ENCODE data around the gene ALG9.

The ALG9 gene

DNA sequence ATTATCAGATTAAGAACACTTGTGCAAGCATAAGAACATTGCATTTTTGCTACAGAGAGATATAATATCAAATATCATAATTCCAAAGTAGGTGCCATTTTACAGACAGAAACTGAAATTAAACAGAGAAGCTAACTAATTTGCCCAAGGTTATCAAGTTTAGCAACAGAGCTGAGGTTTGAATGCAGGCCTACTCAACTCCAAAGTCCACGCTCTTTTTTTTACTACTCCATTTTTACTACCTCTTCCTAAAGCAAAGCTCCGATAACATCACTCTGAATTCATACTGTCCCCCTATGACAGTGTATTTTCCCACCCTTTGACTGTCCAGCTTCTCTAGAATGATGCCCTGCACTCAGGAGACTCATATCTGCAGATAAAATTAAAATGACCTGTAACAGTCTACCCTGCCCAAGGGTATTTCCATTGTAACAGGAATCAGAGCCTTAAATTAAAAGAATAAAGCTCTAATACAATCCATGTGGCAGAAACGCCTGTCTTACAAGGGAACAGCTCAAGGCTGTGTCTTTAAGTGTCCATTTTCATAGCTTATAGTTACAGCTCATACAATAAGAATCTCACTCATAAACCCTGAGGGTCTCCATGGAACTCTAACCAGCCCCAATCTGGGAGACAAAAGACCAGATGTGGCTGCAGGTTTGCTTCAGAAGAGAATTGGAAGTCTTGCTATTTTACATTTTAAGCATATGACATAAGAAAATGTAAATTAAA is 36.8 kb downstream of the ALG9 start:
- Histone ChIP-seq H3K27me3 (ENCODE audit: insufficient read depth, low read length) (no peaks in the 10 kb centered on the region), H3K4me3 (ENCODE audit: low read length) (no peak overlapping the region), H3K27ac (ENCODE audit: low read depth, low read length) (no peak overlapping the region), H3K4me1 (ENCODE audit: insufficient read depth, low read length) (peaks cover under 1% of the 10 kb centered on the region; the same call in 1 of the 2 replicates), H3K36me3 (ENCODE audit: insufficient read depth, low read length) (peaks cover 22% of the 10 kb centered on the region), H3K9me3 (ENCODE audit: insufficient read depth, low read depth, low read length) (no peaks in the 10 kb centered on the region), H3K9ac (ENCODE audit: low read depth, low read length) (no peak overlapping the region)
- WGBS, result 89% methylated on average over 3 of the region's 3 CpGs

DNA sequence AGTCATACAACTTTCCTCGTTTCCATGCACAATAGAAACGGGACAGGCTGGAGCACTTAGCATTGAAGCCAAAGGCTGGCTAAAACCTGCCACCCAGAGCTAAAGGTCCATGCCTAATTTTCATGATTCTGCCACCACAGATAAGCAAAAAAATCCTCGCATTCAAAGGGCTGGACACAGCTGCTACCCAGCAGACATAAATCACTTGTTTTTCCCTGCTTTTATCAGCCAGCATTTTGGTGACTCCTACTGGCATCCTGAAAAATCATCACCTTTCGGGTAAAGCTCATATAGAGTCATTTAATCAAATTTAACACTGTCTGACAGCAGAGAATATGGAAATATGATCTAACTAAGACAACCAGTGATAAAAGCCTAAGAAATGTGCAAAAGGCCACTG is 37.9 kb downstream of the ALG9 start:
- Histone ChIP-seq H3K27me3 (ENCODE audit: insufficient read depth, low read length) (no peaks in the 10 kb centered on the region), H3K27ac (ENCODE audit: low read depth, low read length) (no peak overlapping the region), H3K9me3 (ENCODE audit: insufficient read depth, low read depth, low read length) (no peaks in the 10 kb centered on the region), H3K9ac (ENCODE audit: low read depth, low read length) (no peak overlapping the region), H3K4me3 (ENCODE audit: low read length) (no peak overlapping the region), H3K4me1 (ENCODE audit: insufficient read depth, low read length) (no peaks in the 10 kb centered on the region), H3K36me3 (ENCODE audit: insufficient read depth, low read length) (peaks cover 22% of the 10 kb centered on the region)
- 96% methylated on average over 4 of the region's 4 CpGs for WGBS

DNA sequence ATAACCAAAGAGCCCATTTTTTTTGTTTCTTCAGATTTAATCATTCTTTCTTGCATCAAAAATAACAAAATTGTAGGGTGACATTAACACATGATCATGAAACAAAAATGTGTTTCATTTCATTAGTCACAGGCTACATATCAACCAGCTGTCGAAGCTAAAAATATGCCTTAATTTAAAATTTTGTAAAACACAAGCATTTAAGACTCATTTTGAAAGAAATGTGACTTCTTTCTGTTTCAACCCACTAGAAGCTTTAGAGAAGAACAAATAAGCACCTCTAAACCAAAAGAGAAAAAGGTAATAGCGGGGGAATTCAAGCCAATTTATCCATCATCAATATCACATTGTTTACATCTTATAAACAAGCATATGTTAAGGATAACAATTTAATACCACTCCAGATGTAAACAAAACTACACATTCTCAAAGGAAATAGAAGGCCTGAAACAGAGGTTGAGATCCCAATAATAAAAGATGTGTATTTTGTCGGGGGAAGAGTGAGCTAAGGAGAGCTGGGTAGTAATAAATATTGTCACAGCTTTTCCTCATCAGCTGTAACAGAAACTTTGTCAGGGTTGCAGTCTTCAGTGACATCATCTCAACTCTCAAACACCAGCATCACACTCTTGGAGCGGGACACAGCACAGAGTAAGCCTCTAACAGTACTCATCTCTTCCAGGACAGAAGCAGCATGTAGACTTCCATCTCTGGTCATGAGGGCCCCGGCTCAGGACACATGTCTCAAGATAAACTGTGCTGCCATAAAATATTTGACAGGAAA is 42.0 kb downstream of the ALG9 start:
- WGBS, result 95% methylated on average over 4 of the region's 5 CpGs
- Histone ChIP-seq H3K9me3 (ENCODE audit: insufficient read depth, low read depth, low read length) (no peaks in the 10 kb centered on the region), H3K27ac (ENCODE audit: low read depth, low read length) (no peak overlapping the region), H3K36me3 (ENCODE audit: insufficient read depth, low read length) (no peaks in the 10 kb centered on the region), H3K9ac (ENCODE audit: low read depth, low read length) (no peak overlapping the region), H3K4me3 (ENCODE audit: low read length) (no peak overlapping the region), H3K4me1 (ENCODE audit: insufficient read depth, low read length) (peaks cover 10% of the 10 kb centered on the region; the same call in 1 of the 2 replicates), H3K27me3 (ENCODE audit: insufficient read depth, low read length) (no peaks in the 10 kb centered on the region)

DNA sequence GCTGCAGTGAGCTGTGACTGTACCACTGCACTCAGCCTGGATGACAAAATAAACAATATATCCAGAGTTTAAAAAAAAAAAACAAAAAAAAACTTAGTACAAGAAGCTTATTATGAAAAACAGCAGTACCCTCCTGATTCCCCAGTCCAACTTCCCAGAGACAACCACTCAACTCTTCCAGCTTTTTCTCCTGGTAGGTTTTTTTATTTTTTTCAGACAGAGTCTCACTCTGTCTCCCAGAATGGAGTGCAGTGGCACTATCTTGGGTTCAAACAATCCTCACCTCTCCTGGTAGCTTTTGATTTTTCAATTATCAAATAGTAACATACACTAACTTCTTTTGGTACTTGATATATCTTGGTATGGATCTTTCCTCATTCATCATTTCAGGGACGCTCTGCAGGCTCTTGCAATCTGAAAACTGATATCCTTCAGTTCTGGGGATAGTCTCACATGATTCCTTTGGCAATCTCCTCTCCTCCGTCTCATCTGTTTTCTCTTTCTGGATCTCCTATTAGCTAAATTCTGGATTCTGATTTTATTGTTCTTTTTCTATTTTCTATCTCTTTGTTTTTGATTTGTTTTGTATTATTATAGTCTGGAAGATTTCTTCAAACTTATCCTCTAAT is 44.9 kb downstream of the ALG9 start:
- Histone ChIP-seq H3K9ac (ENCODE audit: low read depth, low read length) (no peak overlapping the region), H3K36me3 (ENCODE audit: insufficient read depth, low read length) (no peaks in the 10 kb centered on the region), H3K9me3 (ENCODE audit: insufficient read depth, low read depth, low read length) (no peaks in the 10 kb centered on the region), H3K4me1 (ENCODE audit: insufficient read depth, low read length) (peaks cover 29% of the 10 kb centered on the region), H3K27me3 (ENCODE audit: insufficient read depth, low read length) (no peaks in the 10 kb centered on the region), H3K27ac (ENCODE audit: low read depth, low read length) (no peak overlapping the region), H3K4me3 (ENCODE audit: low read length) (no peak overlapping the region)
- WGBS, result 97% methylated on average over 2 of the region's 2 CpGs

DNA sequence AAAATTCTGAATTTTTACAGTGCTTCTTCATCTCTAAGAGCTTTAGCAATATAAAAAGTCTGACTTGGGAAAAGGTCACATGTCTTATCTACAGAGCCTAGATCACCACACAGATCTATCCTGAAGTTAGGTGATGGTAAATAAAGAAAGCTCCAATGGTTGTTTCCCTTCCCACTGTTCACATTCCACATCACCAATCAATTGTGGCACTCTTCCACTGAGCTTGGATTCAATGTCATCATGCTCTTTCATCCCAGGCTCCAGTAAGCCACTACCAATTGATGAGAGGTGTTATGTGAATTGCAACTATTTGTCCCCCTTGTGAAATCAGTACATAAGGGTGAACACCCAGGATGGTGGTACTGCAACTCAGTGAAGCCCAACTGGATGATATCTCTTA is 47.8 kb downstream of the ALG9 start:
- no peaks in the 10 kb centered on the region for H3K27me3 ChIP-seq (ENCODE audit: insufficient read depth, low read length)
- no peak overlapping the region for H3K9ac ChIP-seq (ENCODE audit: low read depth, low read length)
- no peaks in the 10 kb centered on the region for H3K9me3 ChIP-seq (ENCODE audit: insufficient read depth, low read depth, low read length)
- peak overlapping the region; percentile 66; the same call in 1 of the 2 replicates for H3K27ac ChIP-seq (ENCODE audit: low read depth, low read length)
- peaks cover 29% of the 10 kb centered on the region for H3K4me1 ChIP-seq (ENCODE audit: insufficient read depth, low read length)
- no peak overlapping the region for H3K4me3 ChIP-seq (ENCODE audit: low read length)
- H3K36me3 ChIP-seq (ENCODE audit: insufficient read depth, low read length), result no peaks in the 10 kb centered on the region

DNA sequence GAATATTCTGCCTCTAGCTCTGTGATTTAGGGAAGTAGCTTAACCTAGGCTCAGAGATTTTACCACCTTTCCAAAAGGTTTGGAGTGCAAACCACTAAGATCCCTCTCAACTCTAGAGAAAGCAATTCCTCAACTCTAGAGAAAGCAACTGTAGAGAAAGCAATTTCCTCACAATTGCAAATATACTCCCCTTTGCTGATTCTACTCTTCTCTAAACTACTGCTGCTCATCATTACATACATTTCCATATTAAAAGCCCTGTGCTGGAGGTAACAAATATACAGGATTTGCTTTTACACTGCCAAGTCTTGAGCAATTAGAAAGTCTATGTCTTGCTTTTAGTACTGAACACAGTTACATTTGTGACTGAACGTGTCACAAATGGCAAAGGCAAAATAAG is 48.2 kb downstream of the ALG9 start:
- Histone ChIP-seq H3K4me1 (ENCODE audit: insufficient read depth, low read length) (peaks cover 29% of the 10 kb centered on the region), H3K4me3 (ENCODE audit: low read length) (no peak overlapping the region), H3K9me3 (ENCODE audit: insufficient read depth, low read depth, low read length) (no peaks in the 10 kb centered on the region), H3K27ac (ENCODE audit: low read depth, low read length) (peak overlapping the region; percentile 66; the same call in 1 of the 2 replicates), H3K36me3 (ENCODE audit: insufficient read depth, low read length) (no peaks in the 10 kb centered on the region), H3K9ac (ENCODE audit: low read depth, low read length) (0 out of 2 replicates have a peak overlapping the region, but pooled peaks have one; percentile 15), H3K27me3 (ENCODE audit: insufficient read depth, low read length) (no peaks in the 10 kb centered on the region)
- 7% methylated on average over 1 of the region's 1 CpG for WGBS

DNA sequence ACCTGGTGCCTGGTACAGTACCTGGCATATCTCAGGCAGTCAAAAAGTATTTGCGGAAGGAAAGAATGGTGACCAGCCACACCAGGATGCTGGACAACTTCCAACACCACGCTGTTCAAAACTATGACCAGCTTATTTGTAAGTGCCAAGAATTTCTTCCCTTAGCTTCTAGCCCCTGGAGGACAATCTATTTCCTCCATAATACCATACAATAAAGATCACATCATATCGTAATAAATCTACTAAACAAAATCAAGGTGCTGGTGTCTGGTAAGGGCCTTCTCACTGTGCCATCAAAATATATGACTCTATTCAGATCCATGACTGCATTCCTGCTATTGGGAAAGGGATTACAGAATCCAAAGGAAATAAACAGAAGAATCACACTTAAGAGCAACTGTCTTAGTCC is 51.5 kb downstream of the ALG9 start:
- Histone ChIP-seq H3K4me3 (ENCODE audit: low read length) (no peak overlapping the region), H3K27me3 (ENCODE audit: insufficient read depth, low read length) (no peaks in the 10 kb centered on the region)
- WGBS, result 95% methylated on average over 3 of the region's 3 CpGs

DNA sequence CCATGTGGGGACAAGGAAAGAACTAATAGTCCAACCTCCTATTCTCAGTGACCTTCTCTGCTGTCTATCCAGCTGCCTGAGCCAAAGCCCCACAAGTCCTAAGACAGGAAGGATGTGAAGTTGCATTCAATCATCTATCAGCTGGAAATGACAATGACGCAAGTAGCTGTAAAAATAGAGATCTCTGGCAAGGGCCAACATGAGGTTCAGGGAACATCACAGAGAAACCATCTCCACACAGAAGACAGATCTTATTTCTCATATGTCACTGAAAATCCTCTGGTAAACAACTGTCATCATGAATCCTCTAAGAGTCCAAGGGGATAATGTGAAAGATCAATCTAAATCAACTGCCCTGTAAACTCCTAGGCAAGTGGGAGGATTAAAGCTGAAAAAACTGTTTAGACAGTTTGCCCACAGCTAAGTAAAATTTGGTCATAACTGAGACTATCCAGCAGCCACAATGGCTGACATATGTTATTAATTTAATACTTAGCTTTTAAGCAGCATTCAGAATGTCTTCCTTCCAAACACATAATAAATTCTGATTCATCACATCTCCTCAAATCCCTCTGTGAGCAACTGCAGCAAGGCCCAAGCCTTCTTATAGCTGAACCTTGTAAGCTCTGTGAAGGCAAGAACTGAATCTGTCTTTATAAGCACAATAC is 52.1 kb downstream of the ALG9 start:
- Histone ChIP-seq H3K9me3 (ENCODE audit: insufficient read depth, low read depth, low read length) (no peaks in the 10 kb centered on the region), H3K4me3 (ENCODE audit: low read length) (no peak overlapping the region), H3K9ac (ENCODE audit: low read depth, low read length) (no peak overlapping the region), H3K4me1 (ENCODE audit: insufficient read depth, low read length) (peaks cover 18% of the 10 kb centered on the region), H3K36me3 (ENCODE audit: insufficient read depth, low read length) (no peaks in the 10 kb centered on the region), H3K27me3 (ENCODE audit: insufficient read depth, low read length) (no peaks in the 10 kb centered on the region), H3K27ac (ENCODE audit: low read depth, low read length) (no peak overlapping the region)
- WGBS, result 100% methylated on average over 1 of the region's 1 CpG

More for the DNA sequence above, 51.5 kb downstream of the ALG9 start:
- Histone ChIP-seq H3K36me3 (ENCODE audit: insufficient read depth, low read length) (no peaks in the 10 kb centered on the region), H3K9me3 (ENCODE audit: insufficient read depth, low read depth, low read length) (no peaks in the 10 kb centered on the region), H3K27ac (ENCODE audit: low read depth, low read length) (no peak overlapping the region), H3K4me1 (ENCODE audit: insufficient read depth, low read length) (peaks cover 23% of the 10 kb centered on the region), H3K9ac (ENCODE audit: low read depth, low read length) (no peak overlapping the region)

DNA sequence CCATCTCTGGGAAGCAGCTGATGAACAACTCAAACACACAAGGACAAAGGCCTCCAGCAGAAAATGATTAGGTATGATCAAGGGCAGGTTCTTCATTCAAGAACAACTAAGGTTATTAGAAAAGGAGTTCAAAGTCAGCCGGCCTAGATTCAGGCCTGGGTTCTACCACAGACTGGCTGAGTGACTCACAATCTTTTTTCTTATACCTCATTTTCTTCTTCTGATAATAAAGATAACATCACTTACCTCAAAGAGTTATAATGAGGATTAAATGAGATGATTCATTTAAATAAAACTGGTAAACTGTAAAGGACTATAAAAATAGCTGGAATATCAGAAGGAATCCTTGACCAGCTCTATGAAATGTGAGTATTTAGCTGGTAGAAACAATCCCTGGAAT is 55.9 kb downstream of the ALG9 start:
- Histone ChIP-seq H3K27ac (ENCODE audit: low read depth, low read length) (no peak overlapping the region), H3K27me3 (ENCODE audit: insufficient read depth, low read length) (no peaks in the 10 kb centered on the region), H3K9ac (ENCODE audit: low read depth, low read length) (no peak overlapping the region), H3K4me3 (ENCODE audit: low read length) (no peak overlapping the region), H3K4me1 (ENCODE audit: insufficient read depth, low read length) (no peaks in the 10 kb centered on the region), H3K36me3 (ENCODE audit: insufficient read depth, low read length) (no peaks in the 10 kb centered on the region), H3K9me3 (ENCODE audit: insufficient read depth, low read depth, low read length) (no peaks in the 10 kb centered on the region)
- 86% methylated on average over 1 of the region's 1 CpG for WGBS

DNA sequence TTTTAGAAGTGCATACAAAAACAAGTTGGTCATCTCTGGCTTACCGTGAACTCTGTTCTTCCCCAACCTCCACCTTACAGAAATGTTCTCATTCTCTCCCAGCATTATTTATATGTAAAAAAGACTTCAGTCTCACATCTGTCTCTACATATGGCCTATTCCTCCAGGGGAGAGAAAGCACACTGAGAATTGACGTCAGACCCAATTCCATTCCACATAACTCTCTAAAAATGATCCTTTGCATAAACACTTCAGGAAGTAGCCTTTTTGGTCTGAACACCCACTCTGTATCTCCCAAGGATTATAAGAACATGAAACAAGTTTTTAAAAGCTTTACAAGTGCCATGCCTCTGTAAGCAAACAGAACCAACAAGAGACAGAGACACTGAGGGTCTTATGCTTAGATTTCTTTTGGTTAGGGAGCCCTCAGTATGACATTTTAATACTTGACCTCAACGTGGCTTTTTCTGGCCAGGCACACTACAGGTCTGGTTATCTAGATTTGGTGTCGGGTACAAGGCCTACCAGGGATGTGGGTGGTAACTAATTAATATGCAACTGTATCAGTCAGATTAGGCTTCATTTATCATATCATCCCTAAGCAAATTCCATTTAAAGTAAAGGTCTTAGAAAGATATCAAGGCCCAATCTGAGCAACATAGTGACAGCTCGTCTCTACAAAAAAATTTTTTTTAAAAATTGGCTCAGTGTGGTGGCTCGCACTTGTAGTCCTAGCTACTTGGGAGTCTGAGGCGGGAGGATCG is 56.6 kb downstream of the ALG9 start:
- Histone ChIP-seq H3K27me3 (ENCODE audit: insufficient read depth, low read length) (no peaks in the 10 kb centered on the region), H3K36me3 (ENCODE audit: insufficient read depth, low read length) (no peaks in the 10 kb centered on the region), H3K4me1 (ENCODE audit: insufficient read depth, low read length) (no peaks in the 10 kb centered on the region), H3K9ac (ENCODE audit: low read depth, low read length) (no peak overlapping the region), H3K27ac (ENCODE audit: low read depth, low read length) (no peak overlapping the region), H3K4me3 (ENCODE audit: low read length) (no peak overlapping the region), H3K9me3 (ENCODE audit: insufficient read depth, low read depth, low read length) (no peaks in the 10 kb centered on the region)
- WGBS, result 95% methylated on average over 8 of the region's 8 CpGs
